ENCODE data around the gene KLHL3.

The KLHL3 gene

DNA sequence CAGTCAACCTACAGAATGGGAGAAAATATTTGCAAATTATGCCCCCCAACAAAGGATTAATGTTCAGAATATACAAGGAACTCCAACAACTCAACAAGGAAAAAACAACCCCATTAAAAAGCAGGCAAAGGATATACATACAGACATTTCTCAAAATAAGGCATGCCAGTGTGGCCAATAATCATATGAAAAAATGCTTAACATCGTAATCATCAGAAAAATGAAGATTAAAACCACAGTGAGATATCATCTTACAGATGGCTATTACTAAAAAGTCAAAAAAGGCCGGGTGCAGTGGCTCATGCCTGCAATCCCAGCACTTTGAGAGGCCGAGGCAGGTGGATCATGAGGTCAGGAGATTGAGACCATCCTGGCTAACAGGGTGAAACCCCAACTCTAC, 103.2 kb downstream of the KLHL3 start:
- Histone ChIP-seq H3K9ac (no peak overlapping the region), H3K4me3 (no peak overlapping the region), H3K36me3 (peaks cover 8% of the 10 kb centered on the region), H3K27me3 (no peaks in the 10 kb centered on the region), H3K27ac (no peak overlapping the region), H3K9me3 (peaks cover 6% of the 10 kb centered on the region; the same call in 1 of the 2 replicates), H3K4me2 (no peak overlapping the region), H3K4me1 (no peaks in the 10 kb centered on the region), H4K20me1 (no peaks in the 10 kb centered on the region)
- TF ChIP-seq Cebpa-rat (IDR thresholded peaks at IDR 0.05), result no peak

- Histone ChIP-seq H3K27ac (no peak overlapping the region), H3K36me3 (no peaks in the 10 kb centered on the region), H3K4me3 (no peak overlapping the region), H3K9ac (no peak overlapping the region), H3K4me1 (no peaks in the 10 kb centered on the region), H3K27me3 (no peaks in the 10 kb centered on the region), H3K4me2 (no peak overlapping the region), H4K20me1 (no peaks in the 10 kb centered on the region), H3K9me3 (no peaks in the 10 kb centered on the region)
- no peak for TF ChIP-seq Cebpa-rat (IDR thresholded peaks at IDR 0.05)
Measured at GRCh38 chr5:137631453-137631852, 104.4 kb downstream of the KLHL3 start.

DNA sequence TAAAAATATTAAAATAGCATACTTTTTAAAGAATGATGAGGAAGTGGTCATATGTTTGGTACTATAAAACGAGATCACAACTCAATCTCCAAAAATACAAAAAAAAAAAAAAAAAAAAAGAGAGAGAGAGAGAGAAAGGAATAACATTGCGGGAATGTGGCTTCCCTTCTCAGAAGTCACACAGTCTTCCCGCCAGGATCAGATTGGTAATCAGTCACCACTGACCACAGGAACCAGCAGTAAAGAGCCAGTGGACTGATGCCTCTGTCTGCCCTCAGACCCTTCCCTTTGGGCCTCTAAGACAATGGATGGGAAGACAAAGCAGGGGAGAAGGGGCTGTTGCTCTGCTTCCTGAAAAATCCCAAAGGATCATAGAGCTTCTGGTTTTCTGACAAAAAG, 104.9 kb downstream of the KLHL3 start:
- no peak overlapping the region for H3K4me2 ChIP-seq
- H3K27me3 ChIP-seq, result no peaks in the 10 kb centered on the region
- no peaks in the 10 kb centered on the region for H4K20me1 ChIP-seq
- no peaks in the 10 kb centered on the region for H3K9me3 ChIP-seq
- no peak overlapping the region for H3K4me3 ChIP-seq
- H3K4me1 ChIP-seq, result no peaks in the 10 kb centered on the region
- H3K27ac ChIP-seq, result no peak overlapping the region
- no peak overlapping the region for H3K9ac ChIP-seq
- no peak for TF ChIP-seq Cebpa-rat (IDR thresholded peaks at IDR 0.05)
- no peaks in the 10 kb centered on the region for H3K36me3 ChIP-seq

DNA sequence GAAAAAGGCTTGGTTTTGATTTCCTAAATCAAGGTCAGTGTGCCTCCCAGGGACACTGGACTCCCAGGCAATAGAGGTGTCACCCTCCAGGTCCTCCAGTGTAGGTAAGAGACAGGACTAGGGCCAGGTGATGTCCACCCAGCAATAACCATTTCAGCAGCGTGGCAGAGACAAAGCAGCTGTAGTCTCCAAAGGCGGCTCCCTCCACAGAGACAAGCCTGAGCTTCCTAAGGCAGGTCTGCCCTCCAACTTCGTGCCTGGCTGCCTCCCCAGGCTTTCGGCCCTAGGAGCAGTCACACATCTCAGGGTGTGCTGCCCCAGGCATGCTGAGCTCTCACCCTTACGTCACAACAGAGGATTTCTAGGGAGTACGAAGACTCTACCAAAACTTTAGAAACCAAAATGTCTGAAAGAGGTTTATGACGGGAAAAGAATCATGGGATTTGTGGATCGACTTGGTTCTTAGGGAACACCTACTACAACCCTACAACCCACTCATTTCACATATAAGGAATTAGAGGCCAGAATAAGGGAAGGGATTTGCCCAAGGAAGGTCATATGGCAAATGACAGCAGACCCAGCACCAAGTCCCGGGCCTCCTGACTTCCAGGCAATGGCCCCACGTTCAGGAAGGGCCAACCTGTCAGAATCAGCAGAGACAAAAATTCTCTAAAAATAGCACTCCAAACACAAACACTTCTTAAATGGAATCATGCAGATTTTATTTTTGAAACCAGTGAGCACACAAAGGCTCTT, 105.5 kb downstream of the KLHL3 start:
- Histone ChIP-seq H3K27me3 (no peaks in the 10 kb centered on the region), H3K4me1 (no peaks in the 10 kb centered on the region), H3K9me3 (no peaks in the 10 kb centered on the region), H3K9ac (no peak overlapping the region), H4K20me1 (no peaks in the 10 kb centered on the region), H3K4me3 (no peak overlapping the region), H3K36me3 (no peaks in the 10 kb centered on the region), H3K27ac (no peak overlapping the region), H3K4me2 (no peak overlapping the region)
- no peak for TF ChIP-seq Cebpa-rat (IDR thresholded peaks at IDR 0.05)

- no peak for TF ChIP-seq Cebpa-rat (IDR thresholded peaks at IDR 0.05)
- Histone ChIP-seq H3K36me3 (no peaks in the 10 kb centered on the region), H3K4me1 (no peaks in the 10 kb centered on the region), H3K9me3 (no peaks in the 10 kb centered on the region), H3K4me3 (no peak overlapping the region), H4K20me1 (no peaks in the 10 kb centered on the region), H3K27me3 (no peaks in the 10 kb centered on the region), H3K9ac (no peak overlapping the region), H3K4me2 (no peak overlapping the region), H3K27ac (no peak overlapping the region)
Measured at GRCh38 chr5:137629646-137630045, 106.2 kb downstream of the KLHL3 start.

DNA sequence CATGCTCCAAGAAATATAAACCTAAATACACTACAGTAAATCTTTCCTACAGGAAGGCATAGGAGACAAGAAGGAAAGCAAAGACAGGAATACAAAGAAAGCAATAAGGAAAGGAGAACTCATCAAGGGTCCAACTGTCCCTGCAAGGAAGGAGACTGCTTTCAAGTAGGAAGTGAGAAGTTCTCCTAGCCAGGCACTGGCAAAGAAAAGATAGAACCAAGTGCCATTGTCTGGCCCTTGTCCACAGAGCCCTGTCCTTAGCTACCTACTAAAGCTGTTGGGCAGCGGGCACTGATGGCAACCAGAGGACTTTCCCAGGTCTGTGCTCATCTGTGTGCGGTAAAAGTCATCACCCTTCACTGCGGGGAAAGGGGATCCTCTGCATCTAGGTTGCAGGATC, 108.2 kb downstream of the KLHL3 start:
- Histone ChIP-seq H3K4me2 (no peak overlapping the region), H3K27ac (no peak overlapping the region), H3K9ac (no peak overlapping the region), H3K9me3 (no peaks in the 10 kb centered on the region), H3K36me3 (no peaks in the 10 kb centered on the region), H3K4me3 (no peak overlapping the region), H3K4me1 (no peaks in the 10 kb centered on the region), H3K27me3 (no peaks in the 10 kb centered on the region), H4K20me1 (no peaks in the 10 kb centered on the region)
- TF ChIP-seq Cebpa-rat (IDR thresholded peaks at IDR 0.05), result no peak

DNA sequence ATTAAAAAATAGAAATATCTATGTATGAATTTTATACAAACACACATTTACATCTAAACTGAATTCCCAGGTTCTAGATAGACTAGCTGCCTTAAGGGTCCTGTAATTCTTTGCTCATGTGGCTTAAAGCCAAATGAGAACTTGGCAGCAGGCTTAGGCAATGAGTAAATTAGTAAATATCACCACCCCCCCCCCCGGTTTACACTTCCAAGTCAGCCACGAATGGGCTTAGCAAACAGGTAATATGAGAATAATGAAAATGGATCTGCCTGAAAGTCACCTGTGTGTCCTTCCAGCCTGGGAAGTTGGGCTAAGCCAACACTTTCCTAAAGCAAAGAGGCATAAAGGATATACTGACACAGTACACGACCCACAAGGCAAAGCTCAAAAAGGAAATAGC, 108.6 kb downstream of the KLHL3 start:
- no peaks in the 10 kb centered on the region for H3K36me3 ChIP-seq
- TF ChIP-seq Cebpa-rat (IDR thresholded peaks at IDR 0.05), result no peak
- no peaks in the 10 kb centered on the region for H3K9me3 ChIP-seq
- H3K4me1 ChIP-seq, result no peaks in the 10 kb centered on the region
- H3K27me3 ChIP-seq, result no peaks in the 10 kb centered on the region
- H3K27ac ChIP-seq, result no peak overlapping the region
- H3K9ac ChIP-seq, result no peak overlapping the region
- no peak overlapping the region for H3K4me3 ChIP-seq
- no peaks in the 10 kb centered on the region for H4K20me1 ChIP-seq
- no peak overlapping the region for H3K4me2 ChIP-seq

DNA sequence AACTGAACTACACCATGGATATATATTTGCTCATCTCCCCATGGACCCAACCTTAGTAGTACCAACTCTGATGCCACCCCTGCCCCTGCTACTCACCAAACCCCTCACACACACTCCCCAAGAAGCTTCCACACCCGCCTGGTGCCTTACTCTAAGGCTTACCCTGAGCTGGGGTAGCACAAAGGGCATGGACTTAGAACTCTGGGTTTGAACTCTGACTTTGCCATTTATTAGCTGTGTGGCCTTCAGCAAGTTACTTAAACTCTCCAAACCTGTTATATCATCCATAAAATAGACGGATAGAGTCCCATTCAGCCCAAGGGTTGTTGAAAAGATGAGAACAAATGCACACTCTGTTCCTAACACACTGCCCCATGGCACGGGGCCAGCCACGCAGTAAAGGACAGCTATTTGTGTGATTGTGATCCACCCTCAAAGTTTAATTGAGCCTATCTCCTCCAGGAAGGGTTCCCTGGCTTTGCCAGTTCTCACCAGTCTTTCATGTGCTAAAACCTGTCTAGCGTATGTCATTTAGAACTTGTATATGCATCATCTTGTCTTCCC, 111.0 kb downstream of the KLHL3 start:
- H3K9ac ChIP-seq, result no peak overlapping the region
- H3K4me1 ChIP-seq, result no peaks in the 10 kb centered on the region
- TF ChIP-seq Cebpa-rat (IDR thresholded peaks at IDR 0.05), result no peak
- H3K36me3 ChIP-seq, result no peaks in the 10 kb centered on the region
- H3K27ac ChIP-seq, result no peak overlapping the region
- no peak overlapping the region for H3K4me2 ChIP-seq
- H3K9me3 ChIP-seq, result no peaks in the 10 kb centered on the region
- no peaks in the 10 kb centered on the region for H4K20me1 ChIP-seq
- no peak overlapping the region for H3K4me3 ChIP-seq
- H3K27me3 ChIP-seq, result no peaks in the 10 kb centered on the region

- Histone ChIP-seq H3K4me2 (no peak overlapping the region), H3K27me3 (no peaks in the 10 kb centered on the region), H3K27ac (no peak overlapping the region), H3K4me3 (no peak overlapping the region), H3K4me1 (no peaks in the 10 kb centered on the region), H4K20me1 (no peaks in the 10 kb centered on the region), H3K9me3 (no peaks in the 10 kb centered on the region), H3K9ac (no peak overlapping the region), H3K36me3 (no peaks in the 10 kb centered on the region)
- no peak for TF ChIP-seq Cebpa-rat (IDR thresholded peaks at IDR 0.05)
Measured at GRCh38 chr5:137622850-137623249, 113.0 kb downstream of the KLHL3 start.

DNA sequence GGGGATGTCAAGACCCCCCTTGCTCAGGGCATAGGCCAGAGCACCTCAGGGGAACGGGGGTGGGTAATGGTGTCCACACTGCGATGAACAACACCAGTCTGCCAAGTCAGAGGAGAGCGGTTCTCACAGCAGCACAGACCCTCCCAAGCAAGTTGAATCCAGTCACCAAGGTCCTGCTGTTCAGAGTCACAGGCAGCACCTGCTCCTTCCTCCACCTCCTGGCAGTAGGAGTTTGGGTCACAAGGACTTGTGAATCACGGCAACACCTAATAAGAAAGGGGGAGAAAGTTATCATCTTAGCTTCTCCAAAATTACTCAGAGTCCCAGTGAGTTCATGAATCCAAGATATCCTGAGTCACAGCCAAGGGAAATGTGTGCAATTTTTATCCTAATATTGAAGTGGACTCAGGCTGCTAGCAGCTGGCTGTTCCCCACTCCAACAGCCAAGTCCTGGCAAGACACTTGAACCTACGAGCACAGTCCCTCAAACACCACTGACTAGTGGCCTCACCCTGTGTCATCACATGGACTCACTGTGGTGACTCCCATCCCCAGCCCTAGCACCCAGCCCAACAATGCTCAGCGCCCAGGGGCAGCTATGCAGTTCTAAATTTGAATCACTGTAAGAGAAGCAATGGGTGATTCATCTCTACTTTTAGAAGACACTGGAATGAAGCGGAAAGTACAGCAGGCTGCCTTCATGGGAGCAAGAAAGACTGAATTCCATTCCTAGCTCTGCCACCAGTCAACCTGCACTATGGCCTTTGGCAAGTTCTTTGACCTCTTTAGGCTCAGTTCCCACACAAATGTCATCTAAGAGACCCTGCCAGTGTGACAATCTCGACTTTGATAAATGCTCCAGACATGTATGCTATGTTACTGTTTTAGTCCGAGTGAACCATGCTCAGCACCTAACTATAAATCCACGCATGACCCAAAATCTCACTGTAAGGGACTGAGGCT, 113.7 kb downstream of the KLHL3 start:
- Histone ChIP-seq H3K4me3 (no peak overlapping the region), H3K27me3 (no peaks in the 10 kb centered on the region), H3K27ac (no peak overlapping the region), H3K4me1 (no peaks in the 10 kb centered on the region), H3K4me2 (no peak overlapping the region), H4K20me1 (no peaks in the 10 kb centered on the region), H3K9me3 (no peaks in the 10 kb centered on the region), H3K9ac (no peak overlapping the region), H3K36me3 (no peaks in the 10 kb centered on the region)
- TF ChIP-seq Cebpa-rat (IDR thresholded peaks at IDR 0.05), result no peak

Measured in BLaER1 (cell line).